ENCODE measurements around the gene SMAP1. TPM values are rescaled to one million over a fixed set of nuclear protein-coding genes. Genes with fewer than 3 reads are reported as not detected.

Gene SMAP1
- total RNA-seq, 1 experiment from 2014 or later, result 3.5 TPM

DNA sequence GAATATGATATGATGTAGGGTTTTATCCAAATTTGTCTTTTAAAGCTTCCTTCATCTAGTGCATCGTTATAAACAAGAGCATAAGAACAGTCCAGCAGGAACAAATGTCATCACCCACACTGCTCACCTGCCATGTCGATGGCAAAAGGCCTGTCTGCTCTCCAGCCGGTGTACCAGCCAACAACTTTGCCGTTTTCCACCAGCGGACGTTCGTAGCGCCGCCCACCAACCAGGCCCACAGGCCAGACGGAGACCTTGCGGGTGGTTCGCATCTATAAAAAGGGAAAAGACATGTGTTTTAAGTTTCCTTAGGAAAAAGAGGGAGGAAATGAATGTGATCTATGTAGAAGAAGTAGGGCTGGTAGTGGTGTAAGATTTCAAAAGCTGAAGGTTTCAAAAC, 226.3 kb downstream of the SMAP1 start:
- Histone ChIP-seq H3K79me2 (ENCODE audit: insufficient read depth, low read length) (no peaks in the 10 kb centered on the region), H3K4me3 (replicated peaks in 1 of 2; ENCODE audit: low read depth in 1 of 2, low read length in 2 of 2) (no peak overlapping the region), H3K27ac (ENCODE audit: low read depth, low read length) (no peak overlapping the region), H4K20me1 (ENCODE audit: insufficient read depth) (no peaks in the 10 kb centered on the region), H3K9me3 (ENCODE audit: control insufficient read depth in 1 of 2, insufficient read depth in 1 of 2, low read depth in 1 of 2, low read length in 2 of 2) (no peaks in the 10 kb centered on the region), H3K27me3 (ENCODE audit: insufficient read depth, low read length) (peaks cover 21% of the 10 kb centered on the region), H3K9me2 (ENCODE audit: insufficient read depth) (no peaks in the 10 kb centered on the region), H3K4me2 (ENCODE audit: low read length) (no peak overlapping the region), H2AFZ (ENCODE audit: low read depth, low read length, poor library complexity, severe bottlenecking) (no peak overlapping the region), H3K9ac (ENCODE audit: low read length) (no peak overlapping the region), H3K4me1 (ENCODE audit: control insufficient read depth in 1 of 2, insufficient read depth in 2 of 2, low read length in 2 of 2) (no peaks in the 10 kb centered on the region), H3K36me3 (ENCODE audit: control insufficient read depth in 1 of 2, insufficient read depth in 2 of 2, low read length in 2 of 2) (no peaks in the 10 kb centered on the region)
- DNase-seq (ENCODE audit: low read depth, low spot score) (no peak), ATAC-seq (no peak)
- ChIA-PET POLR2A (no interaction called here), CTCF (interaction anchor here (1.5 kb wide), 1 partner anchor 10 kb away, joined by 4 read pairs; no protein-coding TSS in a partner anchor), RAD21 (ENCODE audit: low non-redundant PET in 1 of 2, low total read pairs in 2 of 2, uncharacterized antibody in 2 of 2, unreplicated experiment in 2 of 2) (no interaction called here)
- TF ChIP-seq ZBTB33 (IDR thresholded peaks at IDR 0.05; ENCODE audit: extremely low read depth, insufficient replicate concordance, low read length) (no peak), SRF (IDR thresholded peaks at IDR 0.05; ENCODE audit: low read depth) (no peak), RAD21 (IDR thresholded peaks at IDR 0.05; ENCODE audit: low read depth) (no peak), CBX3 (IDR thresholded peaks at IDR 0.05; ENCODE audit: low read depth) (no peak), EZH2phosphoT487 (IDR thresholded peaks at IDR 0.05; ENCODE audit: borderline replicate concordance) (no peak)
- intact Hi-C loops (cut with micrococcal nuclease), result no loop called here
- no TSS peak for BruUV-seq (replicated peaks)

GRCh38 chr6:70900047-70900446, 232.4 kb downstream of the SMAP1 start:
- intact Hi-C loops (cut with micrococcal nuclease), result no loop called here
- no peaks in the 10 kb centered on the region for H3K4me1 ChIP-seq (ENCODE audit: control insufficient read depth in 1 of 2, insufficient read depth in 2 of 2, low read length in 2 of 2)
- ChIA-PET POLR2A (no interaction called here), CTCF (interaction anchor here (1.1 to 2.4 kb wide), 2 partner anchors 56 to 679 kb away, joined by 4 to 6 read pairs; no protein-coding TSS in a partner anchor), RAD21 (ENCODE audit: low non-redundant PET in 1 of 2, low total read pairs in 2 of 2, uncharacterized antibody in 2 of 2, unreplicated experiment in 2 of 2) (no interaction called here)
- DNase-seq (ENCODE audit: low read depth, low spot score), result no peak
- no TSS peak for BruUV-seq (replicated peaks)
- H3K9ac ChIP-seq (ENCODE audit: low read length), result no peak overlapping the region
- no peak overlapping the region for H3K4me3 ChIP-seq (replicated peaks in 1 of 2; ENCODE audit: low read depth in 1 of 2, low read length in 2 of 2)
- H2AFZ ChIP-seq (ENCODE audit: low read depth, low read length, poor library complexity, severe bottlenecking), result no peak overlapping the region
- H4K20me1 ChIP-seq (ENCODE audit: insufficient read depth), result no peaks in the 10 kb centered on the region
- no peaks in the 10 kb centered on the region for H3K79me2 ChIP-seq (ENCODE audit: insufficient read depth, low read length)
- H3K36me3 ChIP-seq (ENCODE audit: control insufficient read depth in 1 of 2, insufficient read depth in 2 of 2, low read length in 2 of 2), result no peaks in the 10 kb centered on the region
- H3K27me3 ChIP-seq (ENCODE audit: insufficient read depth, low read length), result peaks cover 13% of the 10 kb centered on the region; the same call in 1 of the 2 replicates
- no peaks in the 10 kb centered on the region for H3K9me3 ChIP-seq (ENCODE audit: control insufficient read depth in 1 of 2, insufficient read depth in 1 of 2, low read depth in 1 of 2, low read length in 2 of 2)
- H3K27ac ChIP-seq (ENCODE audit: low read depth, low read length), result no peak overlapping the region
- ATAC-seq, result no peak
- no peak overlapping the region for H3K4me2 ChIP-seq (ENCODE audit: low read length)
- H3K9me2 ChIP-seq (ENCODE audit: insufficient read depth), result no peaks in the 10 kb centered on the region
- TF ChIP-seq ZNF274 (IDR thresholded peaks at IDR 0.05; ENCODE audit: low read depth, low read length) (no peak), CEBPB (IDR thresholded peaks at IDR 0.05; ENCODE audit: low read depth) (no peak), REST (IDR thresholded peaks at IDR 0.05; ENCODE audit: low read depth) (no peak), JUND (IDR thresholded peaks at IDR 0.05) (no peak), SRF (IDR thresholded peaks at IDR 0.05; ENCODE audit: low read depth) (no peak), MAX (IDR thresholded peaks at IDR 0.05) (no peak), POLR2A (IDR thresholded peaks at IDR 0.05; ENCODE audit: borderline replicate concordance, extremely low read depth, insufficient read depth, insufficient read length) (no peak), EZH2 (IDR thresholded peaks at IDR 0.05) (no peak), POLR2AphosphoS5 (IDR thresholded peaks at IDR 0.05; ENCODE audit: low read depth, low read length) (no peak), CTCF (IDR thresholded peaks at IDR 0.05 in 2 of 3, conservative IDR thresholded peaks at IDR 0.05 in 1 of 3; ENCODE audit: borderline replicate concordance in 1 of 3, insufficient read depth in 1 of 3, low read depth in 2 of 3, low read length in 2 of 3) (no peak)
